Hindlimb muscle (tissue), 1 donor: ENCODE measurements around the gene ISLR2. TPM values are rescaled to one million over a fixed set of nuclear protein-coding genes. Genes with fewer than 3 reads are reported as not detected.
"Not testable (repeated sequence)": the region's sequence is repeated elsewhere in the genome, so short reads cannot be mapped to it uniquely, and the experiment has no call there.

Source experiments
- DNase-seq: peaks from one replicate; pipeline ENCODE4 v3.0.0-alpha.2; 2013
- polyA plus RNA-seq: library from polyadenylated mRNA; unstranded; fragments of 120-200 nt; gene quantifications from one replicate; pipeline ENCODE4 v1.2.1, GENCODE V29; 2013; ENCODE audit not compliant: insufficient read length

The ISLR2 gene, protein sequence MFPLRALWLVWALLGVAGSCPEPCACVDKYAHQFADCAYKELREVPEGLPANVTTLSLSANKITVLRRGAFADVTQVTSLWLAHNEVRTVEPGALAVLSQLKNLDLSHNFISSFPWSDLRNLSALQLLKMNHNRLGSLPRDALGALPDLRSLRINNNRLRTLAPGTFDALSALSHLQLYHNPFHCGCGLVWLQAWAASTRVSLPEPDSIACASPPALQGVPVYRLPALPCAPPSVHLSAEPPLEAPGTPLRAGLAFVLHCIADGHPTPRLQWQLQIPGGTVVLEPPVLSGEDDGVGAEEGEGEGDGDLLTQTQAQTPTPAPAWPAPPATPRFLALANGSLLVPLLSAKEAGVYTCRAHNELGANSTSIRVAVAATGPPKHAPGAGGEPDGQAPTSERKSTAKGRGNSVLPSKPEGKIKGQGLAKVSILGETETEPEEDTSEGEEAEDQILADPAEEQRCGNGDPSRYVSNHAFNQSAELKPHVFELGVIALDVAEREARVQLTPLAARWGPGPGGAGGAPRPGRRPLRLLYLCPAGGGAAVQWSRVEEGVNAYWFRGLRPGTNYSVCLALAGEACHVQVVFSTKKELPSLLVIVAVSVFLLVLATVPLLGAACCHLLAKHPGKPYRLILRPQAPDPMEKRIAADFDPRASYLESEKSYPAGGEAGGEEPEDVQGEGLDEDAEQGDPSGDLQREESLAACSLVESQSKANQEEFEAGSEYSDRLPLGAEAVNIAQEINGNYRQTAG
- polyA plus RNA-seq = 4.2 TPM

DNA sequence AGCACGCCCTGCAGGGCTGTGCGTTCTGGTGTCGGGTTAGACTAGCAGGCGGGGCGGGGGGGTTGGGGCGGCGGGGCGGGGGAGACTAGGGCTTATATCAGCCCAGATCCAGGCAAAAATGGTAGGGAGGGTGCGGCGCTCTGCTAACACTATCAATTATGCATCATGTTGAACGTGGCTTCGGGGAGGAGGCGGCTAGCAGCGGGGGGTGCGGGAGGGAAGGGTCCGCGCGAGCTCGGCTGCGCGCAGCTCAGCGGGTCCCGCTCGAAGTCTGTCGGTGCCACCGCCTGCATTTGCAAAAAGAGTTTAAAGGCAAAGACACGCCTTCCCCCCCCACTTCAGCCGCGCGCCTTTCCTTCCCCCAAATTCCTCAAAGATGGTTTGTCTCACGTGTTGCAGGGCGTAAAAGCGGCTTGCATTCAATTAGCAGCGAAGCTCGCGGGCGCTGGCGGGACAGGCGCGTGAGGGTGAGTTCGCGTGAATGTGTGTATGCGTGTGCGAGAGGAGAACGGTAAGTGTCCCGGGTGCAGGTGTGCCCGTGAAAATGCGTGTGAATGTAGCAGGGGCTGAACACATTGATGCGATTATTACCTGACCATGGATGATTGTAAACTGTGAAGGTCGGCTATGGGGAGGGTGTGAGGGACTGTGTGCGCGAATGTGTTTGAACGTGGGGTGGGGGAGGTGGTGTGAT lies at the start of gene ISLR2:
Gene ISLR2, plus strand, starts transcription at position 432 of the 694 bp plus-strand sequence. CDS start 2,169 bp downstream, outside the sequence.
- DNase-seq = peak; percentile 58

DNA sequence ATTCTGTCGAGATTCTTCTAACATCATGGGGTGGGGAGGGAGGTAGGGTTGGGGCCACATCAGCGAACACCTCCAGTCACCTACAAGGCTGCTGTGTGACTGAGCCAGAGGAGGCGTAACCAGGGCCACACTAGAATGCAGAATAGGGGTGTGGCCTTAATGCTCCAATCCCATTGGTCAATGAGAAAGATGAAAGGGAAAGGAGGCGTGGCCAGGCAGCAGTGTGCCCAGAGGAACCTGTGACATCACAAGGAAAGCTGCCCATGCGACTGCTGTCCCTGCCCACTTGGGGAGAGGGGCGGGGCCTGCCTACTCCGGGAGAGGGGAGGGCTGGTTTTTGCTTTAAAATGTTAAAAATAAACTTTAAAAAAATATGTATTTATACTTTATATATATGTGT lies 47.9 kb upstream of the ISLR2 start, which contains the start of gene GOLGA6A:
Gene GOLGA6A, minus strand, starts transcription at position 101 of the 400 bp plus-strand sequence. Its CDS starts 41 bp downstream, at position 60.
- DNase-seq = not testable (repeated sequence)

DNA sequence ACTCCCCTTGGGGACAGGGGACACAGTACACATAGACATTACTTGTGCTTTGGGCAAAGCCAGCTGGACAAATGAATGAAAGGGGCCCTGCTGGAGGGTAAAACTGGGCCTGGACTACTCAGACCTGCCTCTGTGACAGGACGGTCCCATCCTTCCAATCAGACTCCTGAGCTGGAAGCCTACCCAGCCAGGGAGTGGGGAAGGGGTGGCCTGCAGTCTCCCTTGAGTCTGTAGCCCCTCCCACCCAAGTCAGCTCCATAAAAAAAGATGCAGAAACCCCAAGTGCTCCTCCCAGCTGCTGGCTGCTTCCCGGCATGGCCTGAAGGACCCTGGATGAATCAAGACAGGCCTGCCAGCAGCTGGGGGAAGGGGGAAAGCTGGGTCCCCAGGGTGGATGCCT lies 35.8 kb upstream of the ISLR2 start:
- DNase-seq = not testable (repeated sequence)

DNA sequence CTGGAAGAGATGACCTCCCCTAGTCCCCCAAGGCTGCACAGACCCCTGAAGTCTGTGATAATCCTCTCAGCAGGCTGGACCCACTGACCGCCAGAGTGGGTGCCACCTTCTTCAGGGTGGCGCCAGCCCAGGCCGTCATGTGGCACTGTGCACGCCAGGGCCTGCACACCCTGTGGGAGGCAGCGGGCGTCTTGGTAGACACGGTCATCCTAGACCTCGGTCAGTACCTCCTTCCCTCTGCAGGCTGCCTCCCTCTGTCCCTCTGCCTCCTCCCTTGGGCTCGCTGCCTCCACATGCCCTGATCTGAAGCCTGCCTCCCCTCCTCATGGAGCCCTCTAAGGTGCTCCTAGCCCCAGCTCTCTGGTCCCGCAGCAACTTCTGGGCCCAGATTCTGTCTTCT lies 34.8 kb upstream of the ISLR2 start:
- DNase-seq = not testable (repeated sequence)

DNA sequence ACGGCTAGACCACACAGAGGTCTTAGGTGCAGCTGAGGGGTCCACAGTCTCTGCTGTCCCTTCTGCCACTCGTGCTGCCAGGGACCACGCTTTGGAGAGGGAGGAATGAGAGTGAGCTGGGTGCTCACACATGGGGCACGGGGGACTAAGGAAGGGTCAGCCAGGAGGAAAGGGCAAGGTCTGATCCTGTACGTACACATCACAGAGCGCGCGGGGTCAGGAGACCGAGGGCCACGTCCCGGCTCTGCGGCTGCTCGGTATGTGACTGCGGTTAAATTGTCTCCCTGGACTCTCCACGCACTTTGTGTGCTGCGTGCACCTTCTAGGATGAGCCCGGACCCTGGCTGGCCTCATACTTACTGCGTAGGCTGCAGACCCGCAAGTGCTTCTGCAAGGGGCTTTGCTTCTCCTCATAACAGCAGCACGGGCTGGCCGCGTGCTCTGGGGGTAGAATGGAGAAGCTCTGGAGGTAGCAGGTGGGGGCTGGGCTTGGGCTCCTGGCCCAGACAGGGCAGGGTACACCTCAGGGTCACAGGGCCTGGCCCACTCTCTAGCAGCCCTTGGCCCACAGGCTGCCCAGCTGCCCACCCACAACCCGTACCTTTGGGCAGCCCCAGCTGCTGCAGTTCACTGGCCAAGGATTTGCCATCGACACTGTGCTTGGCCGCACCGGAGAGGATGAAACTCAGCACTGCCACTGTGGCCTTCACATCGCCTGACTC lies 33.5 kb upstream of the ISLR2 start:
- DNase-seq = not testable (repeated sequence)

DNA sequence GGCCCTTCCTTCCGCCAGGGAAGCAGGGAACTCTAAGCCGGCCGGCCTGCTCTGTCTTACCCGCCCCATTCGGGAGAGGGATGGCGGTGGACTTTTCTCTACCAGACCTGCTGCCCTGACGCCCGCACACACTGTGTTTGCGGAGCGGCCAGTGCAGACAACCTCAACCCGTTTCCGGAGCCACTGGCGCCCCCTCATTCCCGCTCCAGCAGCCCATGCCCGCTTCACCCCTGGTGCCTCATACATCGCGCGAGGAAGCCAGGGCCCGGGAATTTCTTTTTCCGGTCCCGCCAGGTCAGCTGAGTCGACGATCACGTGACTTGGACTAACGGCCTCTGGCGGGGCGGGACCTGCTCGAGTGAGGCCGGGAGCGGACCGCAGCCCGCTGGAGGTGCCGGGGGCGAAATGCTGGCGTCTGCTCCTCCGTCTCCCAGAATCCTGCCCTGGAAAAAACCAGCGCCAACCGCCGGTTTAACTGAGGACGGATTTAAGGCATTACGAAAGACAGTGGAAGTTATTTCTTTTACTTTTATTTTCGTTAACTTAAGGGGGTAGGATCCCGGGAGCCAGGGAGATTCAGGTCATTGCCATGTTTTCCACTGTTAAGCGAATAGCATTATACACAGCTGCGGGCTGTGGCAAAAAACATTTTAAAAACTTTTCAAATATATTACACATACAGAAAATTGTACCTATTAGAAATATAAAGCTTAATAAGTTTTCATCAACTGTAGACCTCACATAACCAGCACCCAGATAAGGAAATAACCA lies 30.2 kb upstream of the ISLR2 start:
- DNase-seq = peak; percentile 86

DNA sequence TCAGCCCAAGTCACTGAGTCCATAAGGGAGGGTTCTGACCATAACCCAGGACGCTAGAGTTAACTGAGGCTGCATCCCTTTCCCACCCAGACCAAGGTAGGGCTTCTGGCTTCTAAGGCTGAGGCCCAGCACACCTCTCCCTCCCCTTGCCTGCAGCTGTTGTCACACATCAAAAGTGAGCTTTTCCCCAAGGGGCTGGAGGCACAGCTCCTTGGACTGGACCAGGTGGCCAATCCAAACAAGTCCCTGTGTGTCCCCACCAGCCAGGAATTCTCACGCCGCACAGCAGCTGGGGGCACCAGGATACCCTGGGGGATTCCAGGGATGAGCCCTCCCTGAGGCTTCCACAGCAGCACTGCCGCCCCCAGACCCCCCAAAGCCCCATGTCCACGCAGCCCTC lies 22.3 kb upstream of the ISLR2 start:
- no peak for DNase-seq

DNA sequence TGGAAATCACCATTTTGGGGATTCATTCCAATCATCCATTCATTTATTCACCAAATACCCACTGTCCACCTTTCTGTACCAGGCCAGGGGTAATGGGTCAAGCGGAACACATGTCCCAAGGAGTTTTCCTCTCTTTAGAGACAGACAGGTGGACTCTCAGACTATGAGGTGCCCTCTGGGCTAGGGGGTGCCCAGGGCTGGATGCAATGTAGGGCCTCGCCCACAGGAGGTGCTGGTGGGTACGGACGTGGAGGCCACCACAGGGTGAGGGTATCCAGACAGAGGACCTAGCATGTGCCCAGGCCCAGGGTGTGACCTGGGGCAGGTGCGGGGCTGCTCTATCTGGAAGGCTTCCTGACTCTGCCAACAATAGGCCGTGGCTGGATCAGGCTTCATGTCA lies 21.8 kb upstream of the ISLR2 start:
- not testable (repeated sequence) for DNase-seq

DNA sequence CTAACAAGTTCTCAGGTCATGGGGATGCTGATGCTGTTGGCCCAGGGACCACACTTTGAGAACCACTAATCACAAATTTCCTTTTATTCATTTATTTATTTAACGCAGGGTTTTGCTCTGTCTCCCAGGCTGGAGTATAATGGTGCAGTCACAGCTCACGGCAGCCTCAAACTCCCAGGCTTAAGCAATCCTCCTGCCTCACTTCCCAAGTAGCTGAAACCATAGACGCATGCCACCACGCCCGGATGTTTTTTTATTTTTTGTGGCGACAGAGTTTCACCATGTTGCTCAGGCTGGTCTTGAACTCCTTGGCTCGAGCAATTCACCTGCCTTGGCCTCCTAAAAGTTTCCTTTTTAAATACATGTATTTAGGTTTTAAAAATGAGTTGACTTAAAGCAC lies 20.7 kb upstream of the ISLR2 start:
- DNase-seq = no peak

DNA sequence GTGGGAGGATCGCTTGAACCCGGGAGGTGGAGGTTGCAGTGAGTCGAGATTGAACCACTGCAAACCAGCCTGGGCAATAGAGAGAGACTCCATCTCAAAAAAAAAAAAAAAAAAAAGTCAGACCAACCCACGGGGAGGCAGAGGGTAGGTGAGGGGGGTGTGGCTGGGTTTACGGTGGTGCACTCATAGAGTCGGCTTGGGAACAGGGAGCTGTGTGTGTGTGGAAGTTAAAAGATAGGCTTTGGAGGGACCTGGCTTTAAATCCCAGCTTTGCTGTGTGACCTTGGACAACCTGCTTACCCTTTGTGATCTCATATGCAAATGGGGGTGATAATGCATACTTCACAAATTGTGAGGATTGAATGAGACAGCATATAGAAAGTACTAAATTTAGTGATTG lies 10.0 kb upstream of the ISLR2 start:
- no peak for DNase-seq

DNA sequence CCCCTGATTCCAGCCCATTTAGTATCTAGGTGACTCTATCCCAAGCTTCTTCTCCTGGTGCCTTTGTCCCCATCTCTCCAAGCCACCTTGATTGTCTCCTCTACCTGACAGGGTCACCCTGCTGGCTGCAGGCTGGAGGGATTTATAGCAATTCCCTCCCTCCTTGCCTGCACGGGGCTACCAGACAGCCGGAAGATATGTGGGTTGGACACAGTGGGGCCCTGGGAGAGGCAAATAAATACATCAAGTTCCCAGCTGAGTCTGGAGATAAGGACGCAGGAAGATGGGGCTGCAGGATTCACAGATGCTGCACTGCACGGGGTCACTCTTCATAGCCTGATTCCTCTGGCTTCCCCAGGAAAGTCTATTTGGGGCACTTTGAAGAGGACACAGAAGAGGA lies 9.3 kb upstream of the ISLR2 start:
- no peak for DNase-seq

DNA sequence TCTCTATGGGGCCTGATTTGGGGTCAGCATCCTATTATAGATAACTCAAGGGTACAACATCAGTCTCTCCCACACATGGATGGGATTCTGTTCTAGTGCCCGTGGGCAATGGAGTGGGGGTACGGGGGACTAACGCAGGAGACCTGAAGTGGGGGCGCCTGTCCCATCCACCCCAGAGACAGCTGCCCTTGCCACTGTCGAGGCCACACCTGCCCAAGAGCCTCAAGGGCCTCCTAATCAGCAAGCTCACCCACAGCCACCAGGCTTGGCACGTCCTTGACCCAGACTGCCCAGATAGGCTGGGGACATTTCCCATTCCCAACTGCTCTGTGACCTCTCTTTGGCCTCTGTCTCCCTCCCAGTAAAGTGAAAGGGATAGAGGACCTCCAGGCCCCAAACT lies 8.5 kb upstream of the ISLR2 start:
- no peak for DNase-seq

DNA sequence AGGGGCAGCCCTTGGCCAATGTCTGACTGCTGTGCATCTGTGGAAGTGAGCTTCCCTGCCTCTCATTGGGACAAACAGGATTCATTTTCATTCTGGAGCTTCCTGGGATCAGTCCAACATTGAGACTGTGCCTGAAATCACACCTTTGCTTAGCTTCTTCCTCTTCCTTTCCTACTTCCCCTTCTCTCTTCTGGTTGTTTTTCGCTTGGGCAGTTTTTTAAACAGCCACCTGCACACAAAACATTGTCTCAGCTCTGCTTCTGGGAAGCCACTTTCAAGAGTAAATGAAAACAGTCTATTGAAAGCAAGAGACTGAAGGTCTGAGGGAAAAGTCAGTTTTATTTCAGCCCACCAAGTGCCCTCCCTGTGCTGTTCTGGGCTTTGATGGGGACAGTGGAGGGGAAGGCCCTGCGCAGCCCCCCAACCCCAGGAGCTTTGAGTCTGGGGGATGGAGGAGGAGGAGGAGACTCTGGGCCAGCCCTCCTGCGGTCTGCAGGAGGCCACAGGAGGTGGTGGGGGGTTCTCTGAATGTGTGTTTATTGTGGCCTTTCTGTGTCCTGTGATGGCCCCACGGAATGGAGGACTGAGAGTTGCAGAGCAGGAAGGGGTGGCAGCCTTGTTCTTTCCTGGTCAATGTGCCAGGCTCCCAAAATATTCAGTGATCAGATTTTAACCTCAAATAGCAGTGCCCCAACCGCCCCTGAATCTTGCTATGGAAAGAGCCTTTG lies 7.8 kb upstream of the ISLR2 start:
- no peak for DNase-seq

DNA sequence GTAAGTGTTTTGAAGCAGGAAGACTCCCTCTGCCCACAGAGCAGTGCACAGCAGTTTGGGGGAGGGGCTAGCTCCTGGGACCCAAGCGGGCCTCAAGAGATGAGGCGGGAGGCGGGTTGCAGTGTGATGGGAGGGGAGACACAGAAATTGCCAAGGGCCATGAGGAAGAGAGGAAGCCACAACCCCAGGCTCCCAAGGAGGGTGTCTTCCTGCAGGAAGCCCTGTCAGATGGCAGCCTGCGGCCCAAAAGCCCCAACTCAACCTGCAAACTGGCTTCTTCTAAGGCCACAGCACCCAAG lies 7.3 kb upstream of the ISLR2 start:
- DNase-seq = no peak

DNA sequence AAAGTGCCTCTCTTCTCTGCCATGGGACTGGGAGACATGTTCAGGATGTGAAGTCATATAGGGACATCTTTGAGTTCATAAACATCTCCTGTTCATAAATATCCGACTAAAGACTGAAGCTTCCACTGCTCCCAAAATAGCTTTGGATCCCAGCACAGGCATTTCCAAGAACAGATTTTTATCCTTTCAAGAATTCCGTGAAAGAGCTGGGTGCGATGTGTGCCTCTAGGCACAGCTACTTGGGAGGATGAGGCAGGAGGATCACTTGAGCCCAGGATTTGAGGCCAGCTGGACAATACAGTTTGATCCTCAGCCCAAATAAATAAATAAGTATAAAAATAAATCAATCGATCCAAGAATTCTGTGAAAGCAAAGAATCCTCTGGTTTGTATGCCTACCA lies 6.7 kb upstream of the ISLR2 start:
- no peak for DNase-seq

DNA sequence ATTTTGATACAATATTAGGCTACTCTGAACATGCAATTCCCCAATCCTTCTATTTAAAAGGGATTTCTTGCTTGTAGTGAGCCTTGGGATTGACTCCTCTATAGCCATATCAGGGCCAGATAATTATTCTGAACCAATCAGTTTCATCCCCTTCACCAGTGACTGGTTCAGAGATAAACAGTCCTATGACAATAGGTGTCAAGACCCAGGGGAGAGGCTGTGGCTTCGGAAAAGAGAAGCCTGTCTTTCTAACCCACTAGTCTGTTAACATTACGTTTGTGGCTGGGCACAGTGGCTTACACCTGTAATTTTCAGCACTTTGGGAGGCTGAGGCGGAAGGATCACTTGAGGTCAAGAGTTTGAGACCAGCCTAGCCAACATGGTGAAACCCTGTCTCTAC lies 6.2 kb upstream of the ISLR2 start:
- no peak for DNase-seq

DNA sequence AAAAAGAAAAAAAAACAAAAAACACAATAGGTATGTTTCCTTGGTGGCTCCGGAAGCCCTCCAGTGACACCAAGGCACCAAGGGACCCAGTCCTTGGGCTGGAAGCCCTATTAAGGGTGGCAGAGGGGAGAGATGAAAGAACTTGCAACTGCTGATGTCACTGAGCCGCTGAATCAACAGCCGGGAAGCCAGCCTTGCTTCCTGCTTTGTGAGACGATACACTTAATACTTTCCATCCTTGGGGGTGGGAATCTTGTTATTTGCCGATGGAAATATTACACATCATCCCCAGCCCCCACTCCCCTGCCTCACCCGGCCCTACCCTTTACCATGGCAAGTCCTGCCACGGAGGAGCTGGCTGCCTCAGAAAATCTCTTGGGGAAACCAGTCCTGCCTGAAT lies 5.6 kb upstream of the ISLR2 start:
- no peak for DNase-seq

DNA sequence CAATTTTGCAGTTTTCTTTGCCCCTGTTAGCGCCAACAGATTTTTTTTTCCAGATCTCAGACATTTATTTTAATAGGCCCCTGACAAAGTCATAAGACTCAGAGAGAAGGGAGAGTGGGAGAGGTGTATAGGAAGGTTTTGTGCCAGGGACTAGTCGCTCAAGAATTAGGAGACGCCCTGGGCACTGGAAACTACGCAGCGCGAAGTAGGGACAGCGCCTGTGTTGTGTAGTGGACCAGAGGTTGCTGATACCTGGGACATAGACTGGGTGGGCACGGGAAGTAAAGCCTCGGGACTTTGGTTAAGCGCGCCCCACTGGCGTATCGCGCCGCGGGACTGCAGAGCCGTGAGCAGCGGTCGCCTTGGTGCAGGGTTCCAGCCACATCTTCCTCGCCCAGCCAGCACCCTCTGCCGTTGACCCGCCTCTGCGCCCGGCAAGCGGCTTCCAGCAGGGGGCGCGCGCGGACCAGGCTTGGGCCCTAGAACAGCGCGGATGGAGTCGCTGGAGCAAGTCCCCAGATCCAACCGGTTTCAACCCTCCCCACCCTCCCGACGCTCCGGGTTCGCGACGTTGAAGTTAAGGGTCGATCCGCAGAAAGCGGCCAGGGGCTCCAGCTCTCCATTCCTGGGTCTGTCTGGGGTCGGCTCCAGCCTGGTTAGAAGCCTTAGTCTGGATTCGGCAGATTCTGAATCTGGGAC lies 3.0 kb upstream of the ISLR2 start:
- peak; percentile 93 for DNase-seq

DNA sequence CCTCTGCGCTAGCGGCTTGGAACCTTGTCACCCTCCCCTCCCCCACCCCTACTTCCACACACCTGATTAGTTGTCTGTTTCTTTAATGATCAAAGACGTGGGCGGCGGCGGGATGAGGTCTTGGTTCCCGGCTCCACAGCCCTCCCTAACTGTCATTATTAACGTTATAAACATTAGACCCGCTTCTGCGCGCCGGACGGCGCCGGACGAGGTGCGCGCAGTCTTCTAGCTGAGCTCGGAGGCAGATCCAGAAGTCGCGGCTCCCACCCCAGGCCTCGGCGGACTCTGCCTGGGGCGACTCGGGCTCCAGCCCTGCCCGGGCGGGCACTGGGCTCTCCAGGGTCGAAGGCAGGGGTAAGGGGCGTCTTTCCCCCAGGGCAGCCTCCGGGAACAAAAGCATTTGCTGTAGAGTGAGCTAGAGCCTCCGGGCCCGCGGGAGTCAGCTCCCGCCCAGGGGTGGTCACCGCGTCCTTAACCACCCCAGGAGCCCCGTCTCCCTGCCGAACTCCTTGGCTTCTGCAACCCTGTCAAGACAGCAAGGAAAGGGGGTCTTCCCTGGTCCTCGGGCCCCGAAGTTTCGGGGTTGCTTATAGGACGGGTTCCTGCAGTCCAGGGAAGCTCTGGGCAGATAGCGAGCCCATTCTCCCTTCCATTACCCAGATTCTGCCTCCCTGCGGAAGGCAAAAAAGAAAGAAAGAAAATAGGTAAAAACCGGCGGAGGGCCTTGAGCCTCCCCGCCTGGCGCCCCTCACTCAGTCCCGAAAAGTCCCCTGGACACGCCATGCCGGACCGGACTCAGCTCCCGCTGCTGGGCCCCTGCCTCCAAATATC lies 2.2 kb upstream of the ISLR2 start:
- DNase-seq = no peak
